ENCODE data around the gene CORO6. TPM values are rescaled to one million over a fixed set of nuclear protein-coding genes. Genes with fewer than 3 reads are reported as not detected.

The CORO6 gene
- total and polyA plus RNA-seq, 4 donors = 0.23 to 3.0 (median 0.59) TPM

GRCh38 chr17:29570521-29570920, 52.2 kb downstream of the CORO6 start:
- H3K4me1 ChIP-seq (ENCODE audit: control insufficient read depth in 4 of 4, insufficient read depth in 4 of 4, low read length in 3 of 4) = peaks cover 23 to 75% (median 58%) of the 10 kb centered on the region in 4 donors
- H3K36me3 ChIP-seq (ENCODE audit: control insufficient read depth in 4 of 4, insufficient read depth in 3 of 4, low read depth in 1 of 4, low read length in 3 of 4) = peaks cover 0 to 3% (median 2%) of the 10 kb centered on the region in 4 donors

More at GRCh38 chr17:29570521-29570920, 52.2 kb downstream of the CORO6 start:
- Histone ChIP-seq H3K4me3 (ENCODE audit: low read depth in 1 of 3, low read length in 3 of 3) (no peak overlapping the region), H3K27ac (ENCODE audit: low read depth in 1 of 2, low read length in 2 of 2) (no peak overlapping the region), H3K9ac (ENCODE audit: low read depth in 1 of 2, low read length in 2 of 2) (no peak overlapping the region), H3K27me3 (ENCODE audit: control insufficient read depth in 4 of 4, insufficient read depth in 4 of 4, low read length in 3 of 4) (no peaks in the 10 kb centered on the region), H3K9me3 (ENCODE audit: control insufficient read depth in 4 of 4, low read length in 3 of 4) (no peaks in the 10 kb centered on the region)
- DNase-seq (ENCODE audit: low spot score) = no peak
- TF ChIP-seq REST (IDR thresholded peaks at IDR 0.05) (no peak), RXRA (IDR thresholded peaks at IDR 0.05) (no peak), JUND (IDR thresholded peaks at IDR 0.05) (no peak), FOXA1 (IDR thresholded peaks at IDR 0.05) (no peak), GABPA (IDR thresholded peaks at IDR 0.05 in 1 of 2, conservative IDR thresholded peaks at IDR 0.05 in 1 of 2) (no peak), SP1 (IDR thresholded peaks at IDR 0.05) (no peak), HNF4A (conservative IDR thresholded peaks at IDR 0.05) (no peak), ATF3 (IDR thresholded peaks at IDR 0.05) (no peak), EGR1 (IDR thresholded peaks at IDR 0.05; ENCODE audit: low read depth in 2 of 2) (no peak), CTCF (IDR thresholded peaks at IDR 0.05; ENCODE audit: low read depth, low read length, missing input control) (no peak), HNF4G (IDR thresholded peaks at IDR 0.05) (no peak), YY1 (IDR thresholded peaks at IDR 0.05) (no peak), NR2F2 (IDR thresholded peaks at IDR 0.05) (no peak), RAD21 (IDR thresholded peaks at IDR 0.05) (no peak), MAX (IDR thresholded peaks at IDR 0.05) (no peak), FOXA2 (IDR thresholded peaks at IDR 0.05) (no peak)
- 83% methylated on average over 7 of the region's 7 CpGs for WGBS
